Small intestine (tissue), 7 donors: ENCODE results near the gene HEATR3. TPM values are rescaled to one million over a fixed set of nuclear protein-coding genes. Genes with fewer than 3 reads are reported as not detected.

Experiments
- DNase-seq, 2 donors: peaks; one replicate each; pipeline versions ENCODE4 v3.0.0 to v3.0.0-alpha.2; 2013
- FAIRE-seq: peaks from 2 replicates; lab custom pipeline; 2012; peaks lifted over from hg19 to GRCh38; lab: Jason Lieb, UNC
- H3K27ac ChIP-seq, 3 donors: one replicate each; pipeline ENCODE4 v1.5.1; 2013; ENCODE audit warnings: low read length in 2 of 3, mild to moderate bottlenecking in 2 of 3, control low read depth in 1 of 3, inconsistent platforms in 1 of 3, low read depth in 1 of 3, moderate library complexity in 1 of 3
- H3K27me3 ChIP-seq, 3 donors: one replicate each; pipeline ENCODE4 v1.6.1; 2013; ENCODE audit warnings: low read length in 3 of 3, inconsistent platforms in 1 of 3; ENCODE audit not compliant: control insufficient read depth in 3 of 3, insufficient read depth in 3 of 3
- H3K36me3 ChIP-seq, 3 donors: one replicate each; pipeline ENCODE4 v1.6.1; 2013; ENCODE audit warnings: low read length in 3 of 3, inconsistent platforms in 1 of 3, low read depth in 1 of 3, mild to moderate bottlenecking in 1 of 3, moderate library complexity in 1 of 3; ENCODE audit not compliant: control insufficient read depth in 3 of 3, insufficient read depth in 2 of 3
- H3K4me1 ChIP-seq, 3 donors: one replicate each; pipeline ENCODE4 v1.6.1; 2013; ENCODE audit warnings: low read length in 2 of 3, inconsistent platforms in 1 of 3, low read depth in 1 of 3, mild to moderate bottlenecking in 1 of 3, moderate library complexity in 1 of 3; ENCODE audit not compliant: control insufficient read depth in 3 of 3, insufficient read depth in 2 of 3
- H3K4me3 ChIP-seq, 3 donors: one replicate each; pipeline ENCODE4 v1.5.1; 2013; ENCODE audit warnings: low read length in 3 of 3, control low read depth in 1 of 3, inconsistent platforms in 1 of 3, low read depth in 1 of 3, mild to moderate bottlenecking in 1 of 3, moderate library complexity in 1 of 3
- H3K9me3 ChIP-seq, 2 donors: one replicate each; pipeline ENCODE4 v1.6.1; 2013; ENCODE audit warnings: low read depth in 1 of 2, low read length in 1 of 2; ENCODE audit not compliant: control insufficient read depth in 2 of 2, insufficient read depth in 1 of 2
- WGBS, 3 donors: extraction: QIAGEN DNeasy Blood & Tissue Kit; methylation state at CpG; one replicate each; pipeline ENCODE4 v1.1.7; 2013; 5-methylcytosine and 5-hydroxymethylcytosine counted together
- polyA plus RNA-seq, 4 donors: library from polyadenylated mRNA; stranded (reverse) in 3 of 4; unstranded in 1 of 4; fragments of 200-250 nt in 3 of 4; fragments of 120-200 nt in 1 of 4; gene quantifications; one replicate each; pipeline versions ENCODE4 v1.2.1 to v1.2.3, GENCODE V29; 2013
- donor health status: healthy with polysubstance abuse.
- donor health status: control.
- donor health status: control.
- donor health status: Bipolar disorder and iron deficiency.
- donor health status: healthy.

The HEATR3 gene
- polyA plus RNA-seq, 4 donors, result 11.3 to 14.3 (median 12.1) TPM

DNA sequence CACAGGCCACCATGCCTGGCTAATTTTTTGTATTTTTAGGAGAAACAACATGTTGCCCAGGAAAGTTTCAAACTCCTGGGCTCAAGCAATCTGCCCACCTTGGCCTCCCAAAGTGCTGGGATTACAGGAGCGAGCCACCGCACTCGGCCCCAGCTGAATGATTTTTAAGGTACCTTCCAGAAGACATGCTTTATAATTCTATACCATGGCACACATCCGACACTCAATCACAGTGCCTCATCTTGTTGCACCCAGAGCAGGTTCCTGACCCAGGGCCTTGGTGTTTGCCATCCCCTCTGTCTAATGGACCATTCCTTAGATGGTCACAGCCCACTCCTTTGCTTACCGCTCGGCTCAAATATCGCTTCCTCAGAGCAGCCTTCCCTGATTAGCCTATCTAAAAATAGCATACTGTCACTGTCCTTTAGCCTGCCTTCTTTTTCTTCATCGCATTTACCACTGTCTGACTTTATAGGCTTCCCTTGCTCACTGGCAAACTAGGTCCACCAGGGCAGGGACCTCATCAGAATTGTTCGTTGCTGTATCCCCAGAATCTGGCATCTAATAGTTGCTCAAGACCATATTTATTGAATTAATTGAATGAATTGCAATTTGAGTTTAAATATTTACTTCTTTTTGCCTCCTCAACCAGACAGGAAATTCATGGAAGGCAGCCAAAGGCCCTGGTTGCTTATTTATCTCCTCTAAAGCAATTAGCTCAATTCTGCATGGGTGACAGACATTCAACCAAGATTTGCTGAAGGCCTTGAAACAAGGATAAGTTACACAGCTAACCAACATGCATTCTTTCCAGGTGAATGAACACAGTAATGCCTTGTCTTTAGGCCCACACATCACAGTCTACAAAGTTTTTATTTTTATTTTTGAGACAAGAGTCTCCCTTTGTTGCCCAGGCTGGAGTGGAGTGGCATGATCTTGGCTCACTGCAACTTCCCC, 81.0 kb downstream of the HEATR3 start:
- H3K9me3 ChIP-seq, result no peaks in the 10 kb centered on the region
- no peaks in the 10 kb centered on the region for H3K27me3 ChIP-seq
- H3K4me1 ChIP-seq, result peaks cover 0 to 9% (median 2%) of the 10 kb centered on the region in 3 donors
- H3K4me3 ChIP-seq, result no peak overlapping the region
- no peak overlapping the region for H3K27ac ChIP-seq
- DNase-seq (peak; percentile 23 to 40), FAIRE-seq (no peak)
- 72 to 75% (median 75%) methylated on average over 9 of the region's 9 CpGs for WGBS, 3 donors
- H3K36me3 ChIP-seq, result no peaks in the 10 kb centered on the region

DNA sequence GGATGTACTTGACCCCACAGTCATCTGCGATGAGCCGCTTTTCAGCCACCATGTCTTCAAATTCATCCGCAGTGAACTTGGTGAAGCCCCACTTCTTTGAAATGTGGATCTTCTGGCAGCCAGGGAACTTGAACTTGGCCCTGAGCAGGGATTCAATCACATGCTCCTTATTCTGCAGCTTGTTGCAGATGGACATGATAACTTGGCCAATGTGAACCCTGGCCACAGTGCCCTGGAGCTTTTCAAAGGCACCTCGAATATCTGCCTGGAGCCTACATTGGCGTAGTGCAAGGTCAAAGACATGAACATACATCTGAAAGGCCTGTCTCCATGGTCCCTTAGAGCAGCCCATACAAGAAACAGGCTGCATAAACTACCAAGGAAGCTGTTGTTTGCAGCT, 85.6 kb downstream of the HEATR3 start:
- no peak overlapping the region for H3K27ac ChIP-seq
- peaks cover 2 to 15% (median 2%) of the 10 kb centered on the region in 3 donors for H3K4me1 ChIP-seq
- H3K27me3 ChIP-seq, result no peaks in the 10 kb centered on the region
- FAIRE-seq, result no peak
- no peak overlapping the region for H3K4me3 ChIP-seq
- H3K9me3 ChIP-seq, result no peaks in the 10 kb centered on the region
- WGBS, 3 donors, result 88 to 95% (median 92%) methylated on average over 5 of the region's 5 CpGs
- peak in 1 of 2 donors; percentile 14 for DNase-seq
- H3K36me3 ChIP-seq, result no peaks in the 10 kb centered on the region

DNA sequence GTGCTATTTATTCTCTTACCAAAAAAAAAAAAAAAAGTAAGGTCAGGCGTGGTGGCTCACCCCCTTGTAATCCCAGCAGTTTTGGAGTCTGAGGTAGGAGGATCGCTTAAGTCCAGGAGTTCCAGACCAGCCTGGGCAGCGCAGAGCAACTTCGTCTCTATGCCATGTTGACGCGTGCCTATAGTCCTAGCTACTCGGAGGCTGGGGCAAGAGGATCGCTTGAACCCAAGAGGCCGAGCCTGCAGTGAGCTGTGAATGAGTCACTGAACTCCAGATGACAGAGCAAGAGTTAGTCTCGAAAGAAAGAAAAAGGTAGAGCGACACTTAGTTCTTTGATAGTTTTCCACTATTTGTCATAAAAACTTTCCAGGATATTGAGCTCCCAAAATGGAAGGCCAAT, 86.0 kb downstream of the HEATR3 start:
- H3K4me1 ChIP-seq, result peaks cover 2 to 11% (median 2%) of the 10 kb centered on the region in 3 donors
- DNase-seq (peak in 1 of 2 donors; percentile 9), FAIRE-seq (no peak)
- WGBS, 3 donors, result 80 to 90% (median 84%) methylated on average over 11 of the region's 11 CpGs
- no peaks in the 10 kb centered on the region for H3K36me3 ChIP-seq
- no peak overlapping the region for H3K27ac ChIP-seq
- H3K9me3 ChIP-seq, result no peaks in the 10 kb centered on the region
- no peak overlapping the region for H3K4me3 ChIP-seq
- H3K27me3 ChIP-seq, result no peaks in the 10 kb centered on the region

DNA sequence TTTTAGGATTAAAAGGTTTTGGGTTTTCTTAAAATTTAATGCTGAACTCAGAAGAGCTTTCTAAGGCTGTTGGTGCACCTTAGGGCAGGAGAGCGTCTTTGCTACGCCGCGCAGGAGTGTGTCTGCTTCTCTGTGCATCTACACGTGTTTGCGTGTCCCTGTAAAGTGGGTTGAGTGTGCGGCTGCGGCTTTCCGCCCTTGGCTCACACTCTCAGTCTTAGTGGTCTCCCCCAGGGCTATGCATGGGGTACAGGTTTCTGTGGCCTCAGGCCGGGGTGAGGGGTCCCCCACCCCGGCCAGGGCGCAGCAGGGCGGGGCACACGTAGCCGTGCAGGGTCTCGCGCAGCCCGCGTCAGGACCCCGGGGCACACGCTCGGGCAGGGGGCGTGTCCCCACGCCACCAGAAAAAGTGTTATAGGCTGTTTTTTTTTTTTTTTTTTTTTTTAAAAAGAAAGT, 86.6 kb downstream of the HEATR3 start:
- H3K4me1 ChIP-seq, result peaks cover 2 to 10% (median 4%) of the 10 kb centered on the region in 3 donors
- DNase-seq (peak in 1 of 2 donors; percentile 58), FAIRE-seq (no peak)
- peak overlapping the region; percentile 54 to 99 (median 87) for H3K4me3 ChIP-seq
- no peaks in the 10 kb centered on the region for H3K27me3 ChIP-seq
- 0 to 1% (median 0%) methylated on average over 24 of the region's 24 CpGs for WGBS, 3 donors
- H3K36me3 ChIP-seq, result no peaks in the 10 kb centered on the region
- H3K9me3 ChIP-seq, result no peaks in the 10 kb centered on the region
- peak overlapping the region; percentile 91 to 100 (median 97) for H3K27ac ChIP-seq

DNA sequence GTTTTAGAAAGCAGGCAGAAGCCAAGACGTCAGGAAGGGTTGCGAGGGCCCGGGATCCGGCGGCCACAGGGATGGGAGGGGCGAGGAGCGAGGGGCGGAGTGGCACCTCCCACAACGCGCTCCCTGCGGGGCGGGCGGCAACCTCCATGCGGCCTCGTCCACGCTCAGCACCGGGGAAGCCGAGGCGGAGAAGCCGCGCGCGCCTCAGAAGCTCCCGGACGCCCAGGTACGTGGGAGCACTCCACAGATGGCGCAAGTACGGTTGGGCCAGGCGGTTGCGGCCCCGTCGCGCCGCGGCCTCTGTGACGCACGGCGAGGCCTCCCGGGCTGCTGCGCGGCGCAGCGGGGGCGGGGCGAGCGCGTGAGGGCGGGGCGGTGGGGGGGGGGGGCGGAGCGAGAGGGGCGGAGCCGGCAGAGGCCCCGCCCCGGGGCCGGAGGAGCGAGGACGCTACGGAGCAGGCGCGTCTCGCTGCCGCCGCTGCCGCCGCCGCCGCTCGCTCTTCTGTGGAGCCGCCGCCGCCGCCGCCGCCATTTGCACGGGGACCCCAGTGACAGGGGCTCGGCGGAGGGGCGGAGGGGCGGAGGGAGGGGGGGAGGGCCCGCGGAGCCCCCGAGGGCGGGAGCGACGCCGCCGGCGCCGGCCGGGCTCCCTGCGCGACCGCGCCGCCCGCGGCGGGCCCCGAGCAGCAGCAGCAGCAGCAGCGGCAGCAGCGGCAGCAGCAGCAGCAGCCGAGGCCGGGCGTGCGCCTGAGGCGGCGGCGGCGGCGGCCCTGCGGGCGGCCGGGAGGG, 87.2 kb downstream of the HEATR3 start, which contains the start of gene TENT4B:
Gene TENT4B (plus strand): TSS at position 500 of the 789 bp plus-strand sequence. CDS start 316 bp downstream, outside the sequence.
- peak; percentile 84 to 97 for DNase-seq
- Histone ChIP-seq H3K27ac (peak within 1 kb of the TSS; percentile 91 to 100 (median 97)), H3K27me3 (no peaks in the 10 kb centered on the region), H3K4me1 (peaks cover 2 to 10% (median 4%) of the 10 kb centered on the region in 3 donors), H3K4me3 (peak within 1 kb of the TSS; percentile 85 to 99 (median 91)), H3K36me3 (no peaks in the 10 kb centered on the region), H3K9me3 (no peaks in the 10 kb centered on the region)
- WGBS, 3 donors, result 0 to 1% (median 0%) methylated on average over 40 to 112 of the region's 114 CpGs
- FAIRE-seq, result no peak

DNA sequence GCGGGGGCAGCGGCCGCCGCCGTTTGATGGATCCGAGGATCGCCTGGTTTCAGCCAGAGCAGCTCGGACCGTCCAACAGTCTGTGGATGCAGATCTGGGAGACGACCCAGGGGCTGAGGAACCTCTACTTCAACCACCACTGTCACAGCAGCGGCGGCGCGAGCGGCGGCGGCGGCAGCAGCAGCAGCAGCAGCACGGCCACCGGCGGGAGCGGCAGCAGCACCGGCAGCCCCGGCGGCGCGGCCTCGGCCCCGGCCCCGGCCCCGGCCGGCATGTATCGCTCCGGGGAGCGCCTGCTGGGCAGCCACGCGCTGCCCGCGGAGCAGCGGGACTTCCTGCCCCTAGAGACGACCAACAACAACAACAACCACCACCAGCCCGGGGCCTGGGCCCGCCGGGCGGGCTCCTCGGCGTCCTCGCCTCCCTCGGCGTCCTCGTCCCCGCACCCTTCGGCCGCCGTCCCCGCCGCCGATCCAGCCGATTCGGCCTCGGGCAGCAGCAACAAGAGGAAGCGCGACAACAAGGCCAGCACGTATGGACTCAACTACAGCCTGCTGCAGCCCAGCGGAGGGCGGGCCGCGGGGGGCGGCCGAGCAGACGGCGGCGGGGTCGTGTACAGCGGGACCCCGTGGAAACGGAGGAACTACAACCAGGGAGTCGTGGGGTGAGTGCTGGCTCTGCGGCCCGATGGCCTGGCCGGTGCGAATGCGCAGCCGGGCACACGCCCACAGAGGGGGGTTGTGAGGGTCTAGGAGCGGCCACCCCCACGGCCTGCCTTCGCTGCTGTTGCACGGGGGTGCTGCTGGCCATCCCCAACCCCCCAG, 88.0 kb downstream of the HEATR3 start:
- Histone ChIP-seq H3K4me3 (peak overlapping the region; percentile 85 to 99 (median 91)), H3K36me3 (peaks cover 0 to 3% (median 0%) of the 10 kb centered on the region in 3 donors), H3K27ac (peak overlapping the region; percentile 77 to 86 (median 84)), H3K27me3 (no peaks in the 10 kb centered on the region), H3K9me3 (no peaks in the 10 kb centered on the region), H3K4me1 (peaks cover 2 to 10% (median 4%) of the 10 kb centered on the region in 3 donors)
- FAIRE-seq (no peak), DNase-seq (peak in 1 of 2 donors; percentile 46)
- 1% methylated on average over 46 to 89 of the region's 89 CpGs for WGBS, 3 donors

DNA sequence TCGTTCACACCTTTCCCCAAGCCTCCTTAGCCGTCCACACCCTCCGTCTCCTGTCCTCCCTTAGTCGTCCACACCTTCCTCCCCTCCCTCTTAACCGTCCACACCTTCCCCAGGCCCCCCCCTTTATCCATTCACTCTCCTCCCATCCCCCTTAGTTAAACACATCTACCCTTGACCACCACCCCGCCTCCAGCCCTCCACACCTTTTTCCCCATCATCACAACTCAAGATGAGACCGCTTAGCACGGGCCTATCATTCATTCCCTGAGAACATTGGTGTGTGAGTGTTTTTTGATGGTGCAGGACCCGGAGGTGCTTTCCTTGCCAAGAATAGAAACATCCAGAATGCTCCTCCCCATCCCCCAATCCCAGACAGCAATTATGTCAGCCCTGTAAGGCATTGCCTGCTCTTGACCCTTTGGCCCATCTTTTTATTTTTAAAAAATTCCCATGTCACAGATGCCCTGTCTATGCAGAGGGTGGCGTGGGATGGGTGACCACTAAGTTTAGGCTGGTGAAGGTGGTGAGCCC, 88.7 kb downstream of the HEATR3 start:
- peaks cover 2 to 10% (median 4%) of the 10 kb centered on the region in 3 donors for H3K4me1 ChIP-seq
- no peak for DNase-seq
- FAIRE-seq, result no peak

More for the DNA sequence above, 88.7 kb downstream of the HEATR3 start:
- WGBS, 3 donors, result 4 to 16% (median 5%) methylated on average over 10 of the region's 10 CpGs
- Histone ChIP-seq H3K9me3 (no peaks in the 10 kb centered on the region), H3K27ac (peak overlapping the region; percentile 77 to 86 (median 84)), H3K4me3 (peak overlapping the region; percentile 85 to 99 (median 91)), H3K36me3 (peaks cover 0 to 3% (median 0%) of the 10 kb centered on the region in 3 donors), H3K27me3 (no peaks in the 10 kb centered on the region)
